Retinal pigment epithelial cell (primary cell): Measurements from ENCODE around the gene PCNA.
"Not testable (repeated sequence)": the region's sequence is repeated elsewhere in the genome, so short reads cannot be mapped to it uniquely, and the experiment has no call there.

Experiments
- DNase-seq: peaks from one replicate; pipeline ENCODE4 v3.0.0-alpha.2; 2010; ENCODE audit warnings: low read depth
- H3K4me3 ChIP-seq: 2 replicates; pipeline ENCODE4 v1.5.1; 2011; ENCODE audit warnings: mild to moderate bottlenecking, low read length, control low read depth, moderate library complexity
- CTCF ChIP-seq: conservative IDR thresholded peaks from 2 replicates; pipeline ENCODE4 v1.5.1; 2011; ENCODE audit warnings: low read depth, low read length, control low read depth, inconsistent platforms

PCNA gene

DNA sequence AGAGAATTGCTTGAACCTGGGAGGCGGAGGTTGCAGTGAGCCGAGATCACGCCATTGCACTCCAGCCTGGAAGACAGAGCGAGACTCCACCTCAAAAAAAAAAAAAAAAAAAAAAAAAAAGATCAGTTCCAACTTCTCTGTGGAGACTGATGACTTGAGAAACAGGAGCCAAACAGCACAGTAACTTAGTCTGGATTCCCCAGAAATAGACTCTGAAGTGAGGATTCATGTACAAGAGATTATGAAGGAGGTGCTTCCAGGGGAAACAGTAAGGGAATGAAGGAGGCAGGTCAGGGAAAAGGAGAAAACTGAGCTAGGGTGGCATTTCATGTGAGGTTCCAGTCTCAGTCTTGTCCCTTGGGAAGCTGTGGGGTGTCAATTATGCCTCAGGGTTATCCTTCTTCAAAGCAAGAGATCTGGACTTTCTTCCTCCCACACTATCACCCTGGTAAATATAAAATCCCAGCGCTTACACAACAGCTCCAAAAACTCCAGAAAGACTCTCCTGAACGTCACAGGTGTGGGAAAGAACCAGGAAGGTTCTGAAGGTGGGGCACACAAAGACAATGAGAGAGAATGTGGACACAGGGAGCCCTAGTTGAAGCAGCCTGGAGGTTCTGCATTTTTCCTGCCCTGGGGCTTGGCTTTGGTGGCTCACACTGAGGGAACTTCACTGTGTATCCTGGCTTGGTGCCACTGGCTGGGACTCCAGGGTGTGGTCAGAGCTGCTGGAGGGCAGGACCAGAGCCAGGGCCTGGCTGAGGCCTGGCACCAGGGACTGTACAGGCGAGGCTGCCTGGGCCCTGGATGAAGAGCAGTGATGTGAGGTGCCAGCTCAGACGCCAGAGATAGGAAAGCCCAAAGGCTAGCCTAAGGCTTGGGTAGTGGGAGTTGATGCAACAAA lies 46.8 kb downstream of the PCNA start:
- H3K4me3 ChIP-seq: no peak overlapping the region
- peak; percentile 28 for DNase-seq
- TF ChIP-seq CTCF: no peak

DNA sequence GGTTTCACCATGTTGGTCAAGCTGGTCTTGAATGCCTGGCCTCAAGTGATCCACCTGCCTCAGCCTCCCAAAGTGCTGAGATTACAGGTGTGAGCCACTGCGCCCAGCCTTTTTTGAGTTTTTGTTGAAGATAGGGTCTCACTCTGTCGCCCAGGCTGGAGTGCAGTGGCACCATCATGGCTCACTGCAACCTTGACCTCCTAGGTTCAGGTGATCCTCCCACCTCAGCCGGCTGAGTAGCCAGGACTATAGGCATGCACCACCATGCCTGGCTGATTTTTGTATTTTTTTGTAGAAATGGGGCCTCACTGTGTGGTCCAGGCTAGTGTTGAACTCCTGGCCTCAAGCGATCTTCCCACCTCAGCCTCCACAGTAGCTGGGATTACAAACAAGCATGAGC lies 47.8 kb downstream of the PCNA start:
- not testable (repeated sequence) for H3K4me3 ChIP-seq

GRCh38 chr20:5070570-5070969 lies 49.2 kb downstream of the PCNA start:
- TF ChIP-seq CTCF: no peak
- H3K4me3 ChIP-seq: no peak overlapping the region
- no peak for DNase-seq

More for the DNA sequence above, 47.8 kb downstream of the PCNA start:
- not testable (repeated sequence) for DNase-seq

DNA sequence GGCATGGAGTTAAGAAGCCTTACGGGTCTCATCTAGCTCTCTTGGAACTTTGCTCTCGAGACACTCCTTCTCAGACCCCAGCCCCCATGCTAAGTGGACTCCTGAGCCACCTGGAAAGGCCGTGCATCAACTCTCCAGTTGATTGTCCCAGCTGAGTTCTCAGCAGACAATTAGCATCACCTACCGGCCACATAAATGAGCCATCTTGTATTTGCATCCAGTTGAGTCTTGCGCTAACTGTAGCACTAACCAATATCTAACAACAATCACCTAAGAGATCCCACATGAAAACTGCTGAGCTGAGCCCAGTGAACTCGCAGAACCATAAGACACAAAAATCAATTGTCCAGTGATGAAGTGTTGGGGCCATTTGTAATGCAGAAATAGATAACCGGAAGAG lies 49.7 kb downstream of the PCNA start:
- DNase-seq: no peak
- no peak for TF ChIP-seq CTCF
- H3K4me3 ChIP-seq: no peak overlapping the region

- H3K4me3 ChIP-seq: no peak overlapping the region
- no peak for DNase-seq
- TF ChIP-seq CTCF: no peak
These were observed 50.5 kb downstream of the PCNA start for GRCh38 chr20:5069141-5069806.

DNA sequence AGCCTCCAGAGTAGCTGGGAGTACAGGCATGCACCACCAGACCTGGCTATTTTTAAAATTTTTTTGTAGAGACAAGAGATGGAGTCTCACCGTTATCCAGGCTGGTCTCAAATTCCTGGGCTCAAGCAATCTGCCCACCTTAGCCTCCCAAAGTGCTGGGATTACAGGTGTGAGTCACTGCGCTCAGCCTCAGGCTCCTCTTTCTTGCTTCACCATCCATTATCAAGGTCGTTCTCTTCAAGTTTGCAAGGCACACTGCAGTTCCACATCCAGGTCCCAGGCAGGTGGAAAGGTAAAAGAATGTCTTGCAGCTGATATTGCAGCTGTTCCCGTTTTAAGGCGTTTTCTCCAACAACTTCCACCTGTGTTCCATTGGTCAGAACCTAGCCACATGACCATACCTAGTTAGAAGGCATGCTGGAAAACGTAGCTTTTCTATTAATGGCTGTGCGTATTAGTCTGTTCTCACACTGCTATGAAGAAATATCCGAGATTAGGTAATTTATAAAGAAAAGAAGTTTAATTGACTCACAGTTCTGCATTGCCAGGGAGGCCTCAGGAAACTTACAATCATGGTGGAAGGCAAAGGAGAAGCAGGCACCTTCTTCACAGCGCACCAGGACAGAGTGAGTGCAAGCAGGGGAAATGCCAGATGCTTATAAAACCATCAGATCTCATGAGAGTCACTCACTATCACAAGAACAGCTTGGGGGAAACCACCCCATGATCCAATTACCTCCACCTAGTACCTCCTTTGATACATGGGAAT lies 51.7 kb downstream of the PCNA start:
- H3K4me3 ChIP-seq: no peak overlapping the region
- TF ChIP-seq CTCF: no peak
- DNase-seq: no peak

- H3K4me3 ChIP-seq: no peak overlapping the region
- DNase-seq: peak; percentile 72
- no peak for TF ChIP-seq CTCF
These were observed 53.8 kb downstream of the PCNA start for GRCh38 chr20:5065879-5066383.
